GM13976 (cell line): ENCODE measurements around the gene ARID5A.

Experiments used
- DNase-seq: peaks from one replicate; pipeline ENCODE4 v3.0.0; 2012; ENCODE audit warnings: low spot score
- CTCF ChIP-seq: IDR thresholded peaks from 2 replicates; pipeline ENCODE4 v1.5.1; 2012; ENCODE audit warnings: borderline replicate concordance, mild to moderate bottlenecking; ENCODE audit not compliant: insufficient read depth; ENCODE audit errors: extremely low read depth, missing control alignments, control extremely low read depth
- in situ Hi-C: fragments of 300-500 bp; cut with MboI; formaldehyde crosslinking; loops from one replicate; pipeline ENCODE4 v1.12.0; 2022; ENCODE audit warnings: low sequenced_read_pairs, mixed read lengths, inconsistent platforms; ENCODE audit not compliant: unreplicated experiment

Gene ARID5A

GRCh38 chr2:96526615-96527285 lies 9.8 kb upstream of the ARID5A start:
- in situ Hi-C loops, result no loop called here
- no peak for TF ChIP-seq CTCF
- DNase-seq, result no peak

DNA sequence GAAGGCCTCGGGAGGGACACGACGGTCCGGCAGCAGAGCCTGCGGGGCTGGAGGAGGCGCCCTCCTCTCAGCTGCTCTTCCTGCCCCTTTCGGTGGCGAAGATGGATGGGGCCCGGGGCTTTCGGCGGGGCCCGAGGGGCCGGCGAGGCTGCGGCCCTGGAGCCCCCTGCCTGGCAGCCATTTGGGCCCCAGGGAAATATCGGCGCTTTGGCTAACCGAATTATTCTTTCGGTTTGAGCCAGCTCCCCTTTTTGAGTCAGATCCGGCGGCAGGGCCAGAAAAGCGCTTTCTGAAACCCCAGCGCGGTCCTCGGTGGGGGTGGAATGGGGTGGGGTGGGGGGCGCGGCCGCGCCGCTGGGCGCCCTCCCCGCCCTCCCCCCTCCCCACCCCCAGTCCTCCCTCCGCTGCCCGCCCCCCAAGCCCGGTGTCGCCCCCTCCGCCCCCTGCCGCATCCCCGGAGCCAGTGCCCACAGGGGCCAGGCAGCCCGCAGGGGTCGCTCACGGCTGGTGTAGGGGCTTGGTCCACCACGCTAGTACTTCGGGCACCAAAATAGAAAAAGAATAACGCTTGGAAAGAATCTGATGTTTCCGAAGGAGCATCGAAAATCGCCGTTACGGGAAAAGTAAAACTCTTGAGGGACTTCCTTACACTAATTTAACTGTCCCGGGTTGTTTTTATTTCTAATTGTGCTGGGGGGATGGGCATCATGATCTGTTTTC lies 9.1 kb upstream of the ARID5A start:
- in situ Hi-C loops, result no loop called here
- peak; percentile 30 for TF ChIP-seq CTCF
- peak; percentile 87 for DNase-seq

GRCh38 chr2:96528006-96528699 lies 8.4 kb upstream of the ARID5A start:
- in situ Hi-C loops, result no loop called here
- no peak for TF ChIP-seq CTCF
- no peak for DNase-seq

DNA sequence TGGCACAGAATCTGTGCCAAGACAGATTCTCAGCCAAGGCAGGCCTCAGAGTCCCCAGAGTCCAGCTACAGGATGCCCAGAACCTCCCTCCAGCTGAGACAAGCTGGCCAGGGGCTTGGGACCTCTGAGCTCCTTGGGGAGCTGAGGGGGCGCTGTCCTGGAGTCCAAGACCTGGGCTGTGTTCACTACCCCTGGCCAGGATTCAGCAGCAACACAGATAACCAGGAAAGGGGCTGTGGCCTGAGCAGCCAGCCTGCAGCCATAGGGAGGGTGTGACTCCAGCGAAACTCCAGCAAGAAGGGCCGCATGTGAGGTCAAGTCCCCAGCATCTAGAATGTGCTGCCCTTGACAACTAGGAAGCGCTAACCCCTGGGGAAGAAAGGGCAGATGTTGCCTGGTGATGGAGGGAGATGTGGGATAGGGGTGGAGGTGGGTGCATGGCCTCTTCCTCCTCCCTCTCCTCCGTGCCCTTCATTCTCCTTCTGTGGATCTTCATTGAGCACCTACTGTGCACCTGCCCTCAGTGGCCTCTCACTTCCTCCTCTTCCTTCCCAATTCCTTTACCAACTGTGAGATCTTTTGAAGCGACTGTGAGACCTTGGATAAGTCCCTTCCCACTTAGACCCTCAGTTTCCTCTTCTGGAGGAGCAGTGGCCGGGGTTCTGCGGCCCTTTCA lies 7.7 kb upstream of the ARID5A start:
- no peak for DNase-seq
- TF ChIP-seq CTCF, result no peak
- in situ Hi-C loops, result no loop called here

- in situ Hi-C loops, result no loop called here
- no peak for TF ChIP-seq CTCF
- no peak for DNase-seq
These were observed 7.0 kb upstream of the ARID5A start for GRCh38 chr2:96529376-96530143.

GRCh38 chr2:96530144-96530430 lies 6.5 kb upstream of the ARID5A start:
- no peak for TF ChIP-seq CTCF
- DNase-seq, result no peak
- in situ Hi-C loops, result no loop called here
